MM.1S (cell line): ENCODE measurements around the gene SLAIN1.
A peak's percentile ranks its signal among the peaks of the same experiment; 100 is the strongest.

Experiments
- EZH2phosphoT487 ChIP-seq: fragments of 300-600 bp; sonication (generic); IDR thresholded peaks from 2 replicates; pipeline ENCODE4 v1.6.1; 2018; ENCODE audit warnings: antibody characterized with exemption, low read length
- TF ChIP-seq, protein P1 (sequence below): fragments of 300-600 bp; sonication (generic); IDR thresholded peaks from 2 replicates; pipeline ENCODE4 v1.5.1; 2016; ENCODE audit warnings: antibody characterized with exemption, low read length, mixed read lengths

GRCh38 chr13:77810430-77810829 is 112.9 kb downstream of the SLAIN1 start:
- TF ChIP-seq, protein P1, sequence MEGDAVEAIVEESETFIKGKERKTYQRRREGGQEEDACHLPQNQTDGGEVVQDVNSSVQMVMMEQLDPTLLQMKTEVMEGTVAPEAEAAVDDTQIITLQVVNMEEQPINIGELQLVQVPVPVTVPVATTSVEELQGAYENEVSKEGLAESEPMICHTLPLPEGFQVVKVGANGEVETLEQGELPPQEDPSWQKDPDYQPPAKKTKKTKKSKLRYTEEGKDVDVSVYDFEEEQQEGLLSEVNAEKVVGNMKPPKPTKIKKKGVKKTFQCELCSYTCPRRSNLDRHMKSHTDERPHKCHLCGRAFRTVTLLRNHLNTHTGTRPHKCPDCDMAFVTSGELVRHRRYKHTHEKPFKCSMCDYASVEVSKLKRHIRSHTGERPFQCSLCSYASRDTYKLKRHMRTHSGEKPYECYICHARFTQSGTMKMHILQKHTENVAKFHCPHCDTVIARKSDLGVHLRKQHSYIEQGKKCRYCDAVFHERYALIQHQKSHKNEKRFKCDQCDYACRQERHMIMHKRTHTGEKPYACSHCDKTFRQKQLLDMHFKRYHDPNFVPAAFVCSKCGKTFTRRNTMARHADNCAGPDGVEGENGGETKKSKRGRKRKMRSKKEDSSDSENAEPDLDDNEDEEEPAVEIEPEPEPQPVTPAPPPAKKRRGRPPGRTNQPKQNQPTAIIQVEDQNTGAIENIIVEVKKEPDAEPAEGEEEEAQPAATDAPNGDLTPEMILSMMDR, result peak; percentile 45
- no peak for TF ChIP-seq EZH2phosphoT487
